GM23248 (cell line): ENCODE results near the gene PLCH1. TPM values are rescaled to one million over a fixed set of nuclear protein-coding genes. Genes with fewer than 3 reads are reported as not detected.

Experiments used
- DNase-seq: peaks from one replicate; pipeline ENCODE4 v3.0.0-alpha.2; 2015
- H2AFZ ChIP-seq: fragments of 200-600 bp; sonication (generic); 2 replicates; pipeline ENCODE4 v1.6.1; 2016; ENCODE audit warnings: antibody characterized with exemption
- H3F3A ChIP-seq: fragments of 200-600 bp; sonication (generic); 2 replicates; pipeline ENCODE4 v1.6.1; 2016; ENCODE audit warnings: mild to moderate bottlenecking, antibody characterized with exemption, mixed run types; ENCODE audit not compliant: insufficient read depth
- H3K27ac ChIP-seq: fragments of 200-600 bp; sonication (generic); 2 replicates; pipeline ENCODE4 v1.5.1; 2016; ENCODE audit warnings: mild to moderate bottlenecking
- H3K27me3 ChIP-seq: fragments of 200-600 bp; sonication (generic); replicated peaks from 2 replicates; pipeline ENCODE4 v1.6.1; 2016; ENCODE audit warnings: mild to moderate bottlenecking; ENCODE audit not compliant: insufficient read depth
- H3K36me3 ChIP-seq: fragments of 200-600 bp; sonication (generic); 2 replicates; pipeline ENCODE4 v1.6.1; 2016; ENCODE audit warnings: low read depth, mild to moderate bottlenecking
- H3K4me1 ChIP-seq: fragments of 200-600 bp; sonication (generic); 2 replicates; pipeline ENCODE4 v1.6.1; 2016; ENCODE audit warnings: mild to moderate bottlenecking; ENCODE audit not compliant: insufficient read depth
- H3K4me2 ChIP-seq: fragments of 200-600 bp; sonication (generic); one replicate; pipeline ENCODE4 v1.6.1; 2016; ENCODE audit warnings: mild to moderate bottlenecking; ENCODE audit not compliant: unreplicated experiment
- H3K4me3 ChIP-seq: fragments of 200-600 bp; sonication (generic); 2 replicates; pipeline ENCODE4 v1.5.1; 2016; ENCODE audit warnings: mild to moderate bottlenecking
- H3K79me2 ChIP-seq: fragments of 200-600 bp; sonication (generic); 2 replicates; pipeline ENCODE4 v1.6.1; 2016; ENCODE audit warnings: mild to moderate bottlenecking; ENCODE audit not compliant: insufficient read depth
- H3K9ac ChIP-seq: fragments of 200-600 bp; sonication (generic); 2 replicates; pipeline ENCODE4 v1.6.1; 2016; ENCODE audit warnings: mild to moderate bottlenecking
- H3K9me2 ChIP-seq: fragments of 200-600 bp; sonication (generic); 2 replicates; pipeline ENCODE4 v1.6.1; 2016; ENCODE audit warnings: mixed run types, mild to moderate bottlenecking, moderate library complexity; ENCODE audit not compliant: insufficient read depth
- H3K9me3 ChIP-seq: fragments of 200-600 bp; sonication (generic); one replicate; pipeline ENCODE4 v1.6.1; 2017; ENCODE audit warnings: low read depth
- H4K20me1 ChIP-seq: fragments of 200-600 bp; sonication (generic); 2 replicates; pipeline ENCODE4 v1.6.0; 2016; ENCODE audit not compliant: insufficient read depth
- EZH2 ChIP-seq: fragments of 200-600 bp; sonication (generic); IDR thresholded peaks from 2 replicates; pipeline ENCODE4 v1.6.1; 2018; ENCODE audit warnings: antibody characterized with exemption, mild to moderate bottlenecking; ENCODE audit not compliant: insufficient read depth, poor library complexity, severe bottlenecking
- EZH2phosphoT487 ChIP-seq: fragments of 200-600 bp; sonication (generic); IDR thresholded peaks from 2 replicates; pipeline ENCODE4 v1.6.1; 2018; ENCODE audit warnings: antibody characterized with exemption, moderate library complexity, mild to moderate bottlenecking, low read depth; ENCODE audit not compliant: insufficient read depth
- WGBS, 2 experiments: methylation state at CpG; one replicate each; pipeline ENCODE4 v1.1.6; 2015 to 2017; ENCODE audit warnings: low lambda C conversion rate in 2 of 2, low coverage in 1 of 2; ENCODE audit errors: missing lambda C conversion rate in 2 of 2; 5-methylcytosine and 5-hydroxymethylcytosine counted together
- in situ Hi-C: fragments of 300-500 bp; cut with MboI; formaldehyde crosslinking; loops from 2 replicates; pipeline ENCODE4 v1.15.0; 2020
- polyA plus RNA-seq: library from polyadenylated mRNA; unstranded; fragments of >200 nt; fragmentation: Nextera tagmentation; extraction: Ambion mirVana; gene quantifications from 2 replicates; pipeline ENCODE4 v1.2.1, GENCODE V29; 2016
- total RNA-seq: library from RNA; depleted of rRNA; stranded (reverse); fragments of >200 nt; shearing (Covaris generic); gene quantifications from 2 replicates; pipeline ENCODE4 v1.2.3, GENCODE V29; 2014

Gene PLCH1
- total and polyA plus RNA-seq, 2 experiments from 2014 or later: not detected

DNA sequence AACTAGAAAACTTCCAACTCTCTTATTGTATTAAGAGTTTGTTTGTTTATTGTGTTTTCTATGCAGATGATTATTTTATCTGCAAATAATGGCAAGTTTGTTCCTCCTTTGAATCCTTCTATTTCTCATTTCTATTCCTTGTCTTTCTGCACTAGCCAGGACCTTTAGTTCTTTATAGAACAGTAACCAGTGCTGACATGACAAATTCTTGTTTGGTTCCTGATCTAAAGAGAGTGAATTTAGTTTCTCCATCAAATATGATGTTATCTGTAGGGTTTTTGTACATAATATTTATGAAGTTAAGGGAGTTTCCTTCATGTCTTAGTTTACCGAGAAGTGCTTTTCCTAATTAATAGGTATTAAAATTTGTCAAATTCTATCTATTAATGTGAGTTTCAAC is 350.6 kb downstream of the PLCH1 start:
- H3F3A ChIP-seq: peaks cover 26% of the 10 kb centered on the region; the same call in 1 of the 2 replicates
- H3K4me1 ChIP-seq: peaks cover 26% of the 10 kb centered on the region
- H3K4me2 ChIP-seq: no peak overlapping the region
- H4K20me1 ChIP-seq: no peaks in the 10 kb centered on the region
- H3K79me2 ChIP-seq: no peaks in the 10 kb centered on the region
- H3K4me3 ChIP-seq: no peak overlapping the region
- no peaks in the 10 kb centered on the region for H3K9me3 ChIP-seq
- no peaks in the 10 kb centered on the region for H3K9me2 ChIP-seq
- TF ChIP-seq EZH2phosphoT487 (no peak), EZH2 (no peak)
- H3K9ac ChIP-seq: no peak overlapping the region
- 98 to 100% methylated on average over 1 of the region's 1 CpG for WGBS, 2 experiments
- H3K27me3 ChIP-seq: no peaks in the 10 kb centered on the region
- no peaks in the 10 kb centered on the region for H3K36me3 ChIP-seq
- H3K27ac ChIP-seq: no peak overlapping the region
- no peak overlapping the region for H2AFZ ChIP-seq
- in situ Hi-C loops: no loop called here
- DNase-seq: no peak

DNA sequence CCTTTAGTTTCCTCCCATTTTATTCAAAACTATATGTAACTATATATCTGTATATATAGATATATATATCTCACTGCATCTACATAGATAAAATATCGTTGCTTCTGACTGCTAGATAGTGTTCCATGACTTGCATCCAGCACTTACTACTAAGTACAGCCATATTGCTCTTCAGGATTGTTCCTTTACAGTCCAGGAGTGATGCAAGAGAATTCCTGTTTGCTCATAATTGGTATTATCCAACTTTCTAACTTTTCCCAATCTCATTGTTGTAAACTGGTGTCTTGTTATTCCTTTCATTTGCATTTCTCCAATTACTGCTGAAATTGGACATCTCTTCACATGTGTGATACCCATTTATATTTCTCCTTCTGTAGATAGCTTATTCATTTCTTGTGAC is 351.6 kb downstream of the PLCH1 start:
- Histone ChIP-seq H2AFZ (no peak overlapping the region), H4K20me1 (no peaks in the 10 kb centered on the region), H3F3A (peaks cover 26% of the 10 kb centered on the region; the same call in 1 of the 2 replicates), H3K4me1 (peaks cover 26% of the 10 kb centered on the region), H3K4me2 (no peak overlapping the region), H3K27ac (no peak overlapping the region), H3K27me3 (no peaks in the 10 kb centered on the region), H3K9ac (no peak overlapping the region), H3K9me3 (no peaks in the 10 kb centered on the region), H3K9me2 (no peaks in the 10 kb centered on the region), H3K4me3 (no peak overlapping the region), H3K79me2 (no peaks in the 10 kb centered on the region), H3K36me3 (no peaks in the 10 kb centered on the region)
- in situ Hi-C loops: no loop called here
- TF ChIP-seq EZH2 (no peak), EZH2phosphoT487 (no peak)
- peak; percentile 42 for DNase-seq
- 97 to 100% methylated on average over 1 of the region's 1 CpG for WGBS, 2 experiments

DNA sequence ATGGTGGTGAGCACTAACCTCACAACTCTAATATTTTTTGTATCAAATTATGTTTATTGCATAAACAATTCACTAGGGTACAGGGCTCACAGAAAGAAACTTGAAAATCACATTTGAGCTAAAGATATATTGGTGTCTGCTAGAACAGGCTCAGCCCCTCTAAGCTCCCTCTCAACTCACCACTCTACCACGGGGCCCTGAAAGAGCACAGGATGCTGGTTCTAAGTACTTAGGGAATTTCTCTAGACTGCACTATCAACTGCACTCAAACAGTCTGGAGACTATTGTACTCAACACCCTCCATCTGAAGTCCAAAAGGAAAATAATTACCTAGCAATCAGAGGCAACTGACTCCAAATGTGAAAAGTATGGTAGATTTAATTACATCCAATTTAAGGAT is 352.7 kb downstream of the PLCH1 start:
- H3K4me1 ChIP-seq: peaks cover 26% of the 10 kb centered on the region
- H3K27me3 ChIP-seq: no peaks in the 10 kb centered on the region
- peak overlapping the region; percentile 47; the same call in 1 of the 2 replicates for H3K4me3 ChIP-seq
- H3F3A ChIP-seq: peaks cover 26% of the 10 kb centered on the region; the same call in 1 of the 2 replicates
- no peaks in the 10 kb centered on the region for H3K9me2 ChIP-seq
- no peak for TF ChIP-seq EZH2phosphoT487
- no peak for TF ChIP-seq EZH2
- in situ Hi-C loops: no loop called here
- H3K79me2 ChIP-seq: no peaks in the 10 kb centered on the region
- no peaks in the 10 kb centered on the region for H3K9me3 ChIP-seq
- no peaks in the 10 kb centered on the region for H3K36me3 ChIP-seq
- H3K9ac ChIP-seq: peak overlapping the region; percentile 75
- no peak overlapping the region for H2AFZ ChIP-seq
- peak; percentile 15 for DNase-seq
- WGBS, 2 experiments: 75 to 86% methylated on average over 1 of the region's 1 CpG
- H3K27ac ChIP-seq: peak overlapping the region; percentile 96
- no peaks in the 10 kb centered on the region for H4K20me1 ChIP-seq
- H3K4me2 ChIP-seq: peak overlapping the region; percentile 67

DNA sequence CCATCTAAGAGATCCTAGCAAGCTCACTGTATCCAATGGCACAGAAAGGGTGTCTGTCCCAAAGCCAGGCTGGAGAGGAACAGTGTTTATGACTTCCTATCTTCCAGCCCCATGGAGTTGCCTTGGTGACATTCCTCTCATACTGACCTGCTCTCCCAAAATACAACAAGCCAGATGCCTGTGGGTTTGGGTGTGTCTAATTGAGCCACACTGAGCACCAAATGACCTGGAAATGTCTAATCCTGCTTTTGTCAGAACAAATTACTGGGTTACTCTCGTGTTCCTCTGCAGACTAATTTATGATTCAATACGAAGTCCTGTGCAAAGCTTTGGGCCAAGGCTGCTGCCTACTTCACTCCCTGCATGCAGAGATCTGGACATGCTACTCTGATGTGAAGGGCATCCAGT is 353.3 kb downstream of the PLCH1 start:
- TF ChIP-seq EZH2 (no peak), EZH2phosphoT487 (peak; percentile 91)
- Histone ChIP-seq H3K4me1 (peaks cover 26% of the 10 kb centered on the region), H3K9me2 (no peaks in the 10 kb centered on the region), H3K4me3 (peak overlapping the region; percentile 47), H4K20me1 (no peaks in the 10 kb centered on the region), H3K9ac (peak overlapping the region; percentile 75), H3K4me2 (peak overlapping the region; percentile 67), H3K36me3 (no peaks in the 10 kb centered on the region), H3K79me2 (no peaks in the 10 kb centered on the region), H3K9me3 (no peaks in the 10 kb centered on the region), H2AFZ (peak overlapping the region; percentile 6; the same call in 1 of the 2 replicates), H3F3A (peaks cover 26% of the 10 kb centered on the region; the same call in 1 of the 2 replicates), H3K27ac (peak overlapping the region; percentile 96), H3K27me3 (no peaks in the 10 kb centered on the region)
- 3 to 4% methylated on average over 2 of the region's 2 CpGs for WGBS, 2 experiments
- in situ Hi-C loops: no loop called here
- peak; percentile 93 for DNase-seq

DNA sequence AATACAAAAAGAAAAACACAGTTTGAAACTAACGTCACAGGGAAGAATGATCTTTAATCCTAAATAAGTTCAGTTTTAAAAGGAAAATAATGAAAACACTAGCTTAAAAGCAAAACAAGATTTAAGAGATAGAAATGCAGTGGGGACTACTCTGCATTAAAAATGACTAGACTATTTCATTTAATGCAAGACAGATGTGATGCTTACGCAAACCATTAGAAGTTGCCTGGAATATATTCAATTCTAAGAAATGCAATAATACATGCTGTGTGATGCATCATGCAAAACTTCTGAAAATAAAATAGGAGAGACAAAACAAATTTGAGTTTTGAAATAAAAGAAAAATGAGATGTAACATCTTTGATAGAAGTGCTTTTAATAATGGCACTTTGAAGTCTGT is 353.8 kb downstream of the PLCH1 start:
- no peak for TF ChIP-seq EZH2
- no peak for TF ChIP-seq EZH2phosphoT487
- Histone ChIP-seq H3F3A (peaks cover 26% of the 10 kb centered on the region; the same call in 1 of the 2 replicates), H3K9me2 (no peaks in the 10 kb centered on the region), H4K20me1 (no peaks in the 10 kb centered on the region), H3K27ac (peak overlapping the region; percentile 96), H3K27me3 (no peaks in the 10 kb centered on the region), H3K4me2 (peak overlapping the region; percentile 67), H3K36me3 (no peaks in the 10 kb centered on the region), H3K9ac (peak overlapping the region; percentile 75), H3K9me3 (no peaks in the 10 kb centered on the region), H3K4me1 (peaks cover 26% of the 10 kb centered on the region), H3K79me2 (no peaks in the 10 kb centered on the region), H2AFZ (peak overlapping the region; percentile 6; the same call in 1 of the 2 replicates), H3K4me3 (peak overlapping the region; percentile 47)
- in situ Hi-C loops: no loop called here
- 0 to 1% methylated on average over 2 of the region's 2 CpGs for WGBS, 2 experiments
- peak; percentile 93 for DNase-seq
